Measurements from ENCODE around the gene LCOR. TPM values are rescaled to one million over a fixed set of nuclear protein-coding genes. Genes with fewer than 3 reads are reported as not detected.

LCOR gene
- total RNA-seq, 4 donors from 2014 or later, result 22.3 to 220 (median 38.5) TPM

GRCh38 chr10:96947036-96947435 is 114.9 kb downstream of the LCOR start:
- TF ChIP-seq, protein P1, sequence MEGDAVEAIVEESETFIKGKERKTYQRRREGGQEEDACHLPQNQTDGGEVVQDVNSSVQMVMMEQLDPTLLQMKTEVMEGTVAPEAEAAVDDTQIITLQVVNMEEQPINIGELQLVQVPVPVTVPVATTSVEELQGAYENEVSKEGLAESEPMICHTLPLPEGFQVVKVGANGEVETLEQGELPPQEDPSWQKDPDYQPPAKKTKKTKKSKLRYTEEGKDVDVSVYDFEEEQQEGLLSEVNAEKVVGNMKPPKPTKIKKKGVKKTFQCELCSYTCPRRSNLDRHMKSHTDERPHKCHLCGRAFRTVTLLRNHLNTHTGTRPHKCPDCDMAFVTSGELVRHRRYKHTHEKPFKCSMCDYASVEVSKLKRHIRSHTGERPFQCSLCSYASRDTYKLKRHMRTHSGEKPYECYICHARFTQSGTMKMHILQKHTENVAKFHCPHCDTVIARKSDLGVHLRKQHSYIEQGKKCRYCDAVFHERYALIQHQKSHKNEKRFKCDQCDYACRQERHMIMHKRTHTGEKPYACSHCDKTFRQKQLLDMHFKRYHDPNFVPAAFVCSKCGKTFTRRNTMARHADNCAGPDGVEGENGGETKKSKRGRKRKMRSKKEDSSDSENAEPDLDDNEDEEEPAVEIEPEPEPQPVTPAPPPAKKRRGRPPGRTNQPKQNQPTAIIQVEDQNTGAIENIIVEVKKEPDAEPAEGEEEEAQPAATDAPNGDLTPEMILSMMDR (IDR thresholded peaks at IDR 0.05), result no peak
- TF ChIP-seq POLR2AphosphoS5 (IDR thresholded peaks at IDR 0.05) (no peak), POLR2A (IDR thresholded peaks at IDR 0.05) (no peak), EP300 (IDR thresholded peaks at IDR 0.05) (no peak)
- Histone ChIP-seq H3K4me1 (peaks cover 0 to 11% (median 0%) of the 10 kb centered on the region in 3 donors), H3K4me3 (no peak overlapping the region), H3K27me3 (no peaks in the 10 kb centered on the region), H3K36me3 (peaks cover 0 to 6% of the 10 kb centered on the region in 2 donors), H3K9me3 (no peaks in the 10 kb centered on the region), H3K27ac (no peak overlapping the region)
- no peak for ATAC-seq
- WGBS, 2 donors (ENCODE audit: low coverage in 1 of 2), result 83 to 95% methylated on average over 5 of the region's 5 CpGs

DNA sequence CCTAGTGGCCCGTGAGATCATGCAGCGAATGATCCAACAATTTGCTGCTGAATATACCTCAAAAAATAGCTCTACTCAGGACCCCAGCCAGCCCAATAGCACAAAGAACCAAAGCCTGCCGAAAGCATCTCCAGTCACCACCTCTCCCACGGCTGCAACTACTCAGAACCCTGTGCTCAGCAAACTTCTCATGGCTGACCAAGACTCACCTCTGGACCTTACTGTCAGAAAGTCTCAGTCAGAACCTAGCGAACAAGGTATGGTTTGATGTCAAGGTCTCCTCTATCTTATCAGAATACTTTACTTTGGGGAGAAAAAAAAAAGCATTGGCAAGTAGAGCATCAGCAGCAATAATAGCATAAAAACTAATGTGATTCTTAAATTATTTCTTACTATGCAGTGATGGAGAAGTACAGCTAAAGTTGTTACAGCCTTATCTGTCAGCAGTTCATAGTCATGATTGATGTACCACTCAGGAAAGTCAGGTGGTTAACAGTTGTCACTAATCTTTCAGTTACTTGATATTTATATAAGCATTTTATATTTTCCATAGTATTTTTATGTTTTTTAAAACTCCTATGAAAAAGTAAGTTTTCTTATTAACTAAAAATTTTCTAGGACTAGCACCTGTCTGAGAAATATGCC is 117.1 kb downstream of the LCOR start:
- Histone ChIP-seq H3K27ac (no peak overlapping the region), H3K27me3 (no peaks in the 10 kb centered on the region), H3K9me3 (no peaks in the 10 kb centered on the region), H3K4me3 (no peak overlapping the region), H3K4me1 (peaks cover 0 to 9% (median 0%) of the 10 kb centered on the region in 3 donors), H3K36me3 (peaks cover 0 to 9% of the 10 kb centered on the region in 2 donors)
- ATAC-seq, result no peak
- TF ChIP-seq POLR2AphosphoS5 (IDR thresholded peaks at IDR 0.05) (no peak), EP300 (IDR thresholded peaks at IDR 0.05) (no peak), POLR2A (IDR thresholded peaks at IDR 0.05) (no peak)
- TF ChIP-seq, protein P1 (IDR thresholded peaks at IDR 0.05), result no peak
- WGBS, 2 donors (ENCODE audit: low coverage in 1 of 2), result 87 to 100% methylated on average over 3 to 5 of the region's 5 CpGs

DNA sequence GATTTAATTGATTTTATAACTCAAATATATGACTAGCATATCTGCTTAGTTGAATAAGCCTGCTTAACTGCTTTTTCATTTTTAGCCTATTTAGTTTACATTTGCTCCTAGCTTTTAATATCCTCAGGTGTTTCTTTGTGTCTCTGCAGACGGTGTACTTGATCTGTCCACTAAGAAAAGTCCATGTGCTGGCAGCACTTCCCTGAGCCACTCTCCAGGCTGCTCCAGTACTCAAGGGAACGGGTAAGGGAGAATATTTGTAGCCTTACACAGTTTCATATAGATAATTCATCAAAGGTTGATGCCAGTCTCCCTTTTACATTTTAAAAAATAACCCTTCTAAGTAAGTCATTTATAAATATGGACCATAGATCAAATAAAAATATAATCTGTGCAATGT is 119.9 kb downstream of the LCOR start:
- 50 to 65% methylated on average over 2 of the region's 2 CpGs for WGBS, 2 donors (ENCODE audit: low coverage in 1 of 2)
- ATAC-seq, result no peak
- Histone ChIP-seq H3K27ac (no peak overlapping the region), H3K4me1 (peaks cover 0 to 9% (median 0%) of the 10 kb centered on the region in 3 donors), H3K27me3 (no peaks in the 10 kb centered on the region), H3K36me3 (peaks cover 3 to 33% of the 10 kb centered on the region in 2 donors), H3K9me3 (no peaks in the 10 kb centered on the region), H3K4me3 (no peak overlapping the region)
- TF ChIP-seq POLR2A (IDR thresholded peaks at IDR 0.05) (no peak), EP300 (IDR thresholded peaks at IDR 0.05) (no peak), POLR2AphosphoS5 (IDR thresholded peaks at IDR 0.05) (no peak)
- TF ChIP-seq, protein P1 (IDR thresholded peaks at IDR 0.05), result no peak

DNA sequence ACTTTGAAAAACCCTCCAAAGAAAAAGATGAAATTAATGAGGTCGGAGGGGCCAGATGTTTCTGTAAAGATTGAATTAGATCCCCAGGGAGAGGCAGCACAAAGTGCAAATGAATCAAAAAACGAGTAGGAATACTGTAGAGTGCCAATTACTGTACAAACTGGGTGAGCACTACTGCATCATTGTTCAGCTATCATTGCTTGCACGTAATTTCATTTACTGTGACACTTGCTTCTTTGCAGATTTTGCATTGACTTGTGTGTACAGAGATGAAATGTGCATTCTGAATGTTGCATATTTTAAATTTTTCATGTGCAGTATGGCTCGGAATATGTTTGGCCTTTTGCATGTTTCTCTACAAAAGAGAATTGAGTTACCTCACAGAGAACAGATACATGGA is 123.7 kb downstream of the LCOR start:
- no peak for ATAC-seq
- H3K9me3 ChIP-seq, result no peaks in the 10 kb centered on the region
- H3K27me3 ChIP-seq, result no peaks in the 10 kb centered on the region
- no peak overlapping the region for H3K27ac ChIP-seq
- H3K4me3 ChIP-seq, result no peak overlapping the region
- H3K36me3 ChIP-seq, result peaks cover 3 to 32% of the 10 kb centered on the region in 2 donors
- H3K4me1 ChIP-seq, result peaks cover 0 to 11% (median 0%) of the 10 kb centered on the region in 3 donors
- TF ChIP-seq POLR2AphosphoS5 (IDR thresholded peaks at IDR 0.05) (no peak), EP300 (IDR thresholded peaks at IDR 0.05) (no peak), POLR2A (IDR thresholded peaks at IDR 0.05) (no peak)
- TF ChIP-seq, protein P1 (IDR thresholded peaks at IDR 0.05), result no peak
- WGBS, 2 donors (ENCODE audit: low coverage in 1 of 2), result 72 to 77% methylated on average over 4 of the region's 4 CpGs

DNA sequence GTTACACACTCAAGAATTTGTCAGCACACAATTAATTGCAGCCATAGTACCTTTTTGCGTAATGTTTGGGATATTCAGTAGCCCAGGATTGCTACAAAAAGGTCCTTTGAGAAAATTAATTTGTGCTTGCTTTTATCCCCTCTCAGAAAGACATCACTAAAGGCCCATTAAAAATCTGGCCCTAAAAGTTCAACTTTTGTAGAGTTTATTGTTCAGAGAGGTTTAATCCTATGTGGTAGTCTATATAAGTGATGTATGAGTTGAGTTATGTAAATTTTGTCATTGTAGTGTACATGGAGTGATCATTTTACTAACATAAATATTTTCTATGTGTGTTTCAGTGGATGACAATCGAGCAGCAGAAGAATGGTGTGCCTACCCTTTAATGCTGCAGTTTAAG is 126.0 kb downstream of the LCOR start:
- Histone ChIP-seq H3K9me3 (no peaks in the 10 kb centered on the region), H3K4me3 (no peak overlapping the region), H3K36me3 (peaks cover 3 to 27% of the 10 kb centered on the region in 2 donors), H3K27ac (no peak overlapping the region), H3K27me3 (no peaks in the 10 kb centered on the region), H3K4me1 (peaks cover 0 to 32% (median 0%) of the 10 kb centered on the region in 3 donors)
- no peak for ATAC-seq
- WGBS, 2 donors (ENCODE audit: low coverage in 1 of 2), result 90 to 94% methylated on average over 2 of the region's 2 CpGs
- TF ChIP-seq EP300 (IDR thresholded peaks at IDR 0.05) (no peak), POLR2A (IDR thresholded peaks at IDR 0.05) (no peak), POLR2AphosphoS5 (IDR thresholded peaks at IDR 0.05) (no peak)
- TF ChIP-seq, protein P1 (IDR thresholded peaks at IDR 0.05), result no peak
